Tibial nerve (tissue), 4 donors: Measurements from ENCODE around the gene DNALI1. TPM values are rescaled to one million over a fixed set of nuclear protein-coding genes. Genes with fewer than 3 reads are reported as not detected.

ENCODE experiments used
- DNase-seq, 2 donors: peaks; one replicate each; pipeline ENCODE4 v3.0.0-alpha.2; 2019; ENCODE audit warnings: low spot score in 2 of 2
- H3K27ac ChIP-seq, 4 donors: fragments of 200-600 bp; sonication (generic) in 3 of 4; one replicate each; pipeline ENCODE4 v1.5.1; 2017 to 2019; ENCODE audit warnings: mild to moderate bottlenecking in 1 of 4
- H3K27me3 ChIP-seq, 2 donors: fragments of 200-600 bp; sonication (generic) in 1 of 2; one replicate each; pipeline versions ENCODE4 v1.5.1 to v1.6.0; 2017 to 2019
- H3K36me3 ChIP-seq, 3 donors: fragments of 200-600 bp; sonication (generic); one replicate each; pipeline ENCODE4 v1.5.1; 2018 to 2019
- H3K4me1 ChIP-seq, 4 donors: fragments of 200-600 bp; sonication (generic) in 3 of 4; one replicate each; pipeline ENCODE4 v1.5.1; 2017 to 2019
- H3K4me3 ChIP-seq, 4 donors: fragments of 200-600 bp; sonication (generic) in 3 of 4; one replicate each; pipeline ENCODE4 v1.5.1; 2017 to 2019; ENCODE audit warnings: mild to moderate bottlenecking in 1 of 4, moderate library complexity in 1 of 4
- H3K9me3 ChIP-seq, 4 donors: fragments of 200-600 bp; sonication (generic) in 3 of 4; one replicate each; pipeline ENCODE4 v1.5.1; 2017 to 2019
- CTCF ChIP-seq, 5 experiments: fragments of 200-600 bp in 3 of 5; fragments of 450-650 bp in 2 of 5; sonication (generic) in 3 of 5; IDR thresholded peaks; one replicate each; pipeline ENCODE4 v1.5.1; 2016 to 2019; ENCODE audit warnings: antibody characterized with exemption in 5 of 5, mild to moderate bottlenecking in 3 of 5, moderate library complexity in 2 of 5
- EP300 ChIP-seq, 2 donors: sonication (generic); formaldehyde crosslinking; IDR thresholded peaks; one replicate each; pipeline ENCODE4 v1.6.1; 2017; ENCODE audit warnings: antibody characterized with exemption in 2 of 2, mild to moderate bottlenecking in 1 of 2
- POLR2A ChIP-seq, 2 donors: fragments of 450-650 bp; IDR thresholded peaks; one replicate each; pipeline ENCODE4 v1.6.1; 2017; ENCODE audit warnings: antibody characterized with exemption in 2 of 2, mild to moderate bottlenecking in 2 of 2, moderate library complexity in 2 of 2
- WGBS, 2 donors: methylation state at CpG; one replicate each; pipeline ENCODE4 v1.1.5; 2018; 5-methylcytosine and 5-hydroxymethylcytosine counted together
- total RNA-seq, 4 donors: library from RNA; depleted of rRNA; stranded (reverse); fragments of >200 nt; gene quantifications; one replicate each; pipeline ENCODE4 v1.1.0, GENCODE V29; 2016

Gene DNALI1
- total RNA-seq, 4 donors from 2014 or later = 6.3 to 10.3 (median 9.5) TPM

DNA sequence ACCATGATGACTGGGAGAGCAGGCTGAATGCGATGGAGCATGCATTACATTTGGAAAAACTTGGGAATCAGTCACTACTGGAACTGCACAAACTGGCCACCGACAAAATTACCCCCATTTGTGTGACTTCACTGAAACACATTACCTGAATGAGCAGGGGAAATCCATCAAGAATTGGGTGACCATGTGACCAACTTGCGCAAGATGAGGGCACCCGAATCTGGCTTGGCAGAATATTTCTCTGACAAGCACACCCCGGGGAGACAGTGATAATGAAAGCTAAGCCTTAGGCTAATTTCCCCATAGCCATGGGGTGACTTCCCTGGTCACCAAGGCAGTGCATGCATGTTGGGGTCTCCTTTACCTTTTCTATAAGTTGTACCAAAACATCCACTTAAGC lies 11.7 kb upstream of the DNALI1 start:
- TF ChIP-seq EP300 (IDR thresholded peaks at IDR 0.05) = no peak
- TF ChIP-seq CTCF (IDR thresholded peaks at IDR 0.05) = no peak
- no peak for TF ChIP-seq POLR2A (IDR thresholded peaks at IDR 0.05)
- H3K27ac ChIP-seq = no peak overlapping the region
- H3K27me3 ChIP-seq = no peaks in the 10 kb centered on the region
- no peaks in the 10 kb centered on the region for H3K9me3 ChIP-seq
- no peak for DNase-seq
- H3K36me3 ChIP-seq = peaks cover 0 to 96% (median 4%) of the 10 kb centered on the region in 3 donors
- peaks cover 0 to 9% (median 0%) of the 10 kb centered on the region in 4 donors for H3K4me1 ChIP-seq
- WGBS, 2 donors = 71 to 81% methylated on average over 5 of the region's 5 CpGs
- no peak overlapping the region for H3K4me3 ChIP-seq

DNA sequence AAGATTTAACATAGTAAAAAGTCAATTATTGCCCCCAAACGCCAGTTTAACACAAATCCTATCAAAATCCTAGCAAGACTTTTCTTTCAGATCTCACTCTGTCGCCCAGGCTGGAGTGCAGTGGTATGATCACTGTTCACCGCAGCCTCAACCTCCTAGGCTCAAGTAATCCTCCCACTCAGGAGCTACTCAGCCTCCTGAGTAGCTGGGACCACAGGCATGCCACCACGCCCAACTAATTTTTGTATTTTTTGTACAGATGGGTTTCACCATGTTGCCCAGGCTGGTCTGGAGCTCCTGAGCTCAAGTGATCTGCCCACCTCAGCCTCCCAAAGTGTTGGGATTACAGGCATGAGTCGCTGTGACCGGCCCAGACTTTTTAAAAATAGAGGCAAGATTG lies 7.4 kb upstream of the DNALI1 start:
- no peak overlapping the region for H3K4me3 ChIP-seq
- H3K27ac ChIP-seq = no peak overlapping the region
- TF ChIP-seq CTCF (IDR thresholded peaks at IDR 0.05) (no peak), POLR2A (IDR thresholded peaks at IDR 0.05) (no peak), EP300 (IDR thresholded peaks at IDR 0.05) (no peak)
- 92 to 95% methylated on average over 6 of the region's 6 CpGs for WGBS, 2 donors
- H3K9me3 ChIP-seq = no peaks in the 10 kb centered on the region
- DNase-seq = no peak
- H3K4me1 ChIP-seq = peaks cover 0 to 44% (median 16%) of the 10 kb centered on the region in 4 donors
- H3K36me3 ChIP-seq = peaks cover 0 to 81% (median 0%) of the 10 kb centered on the region in 3 donors
- no peaks in the 10 kb centered on the region for H3K27me3 ChIP-seq

- no peak for DNase-seq
- peaks cover 0 to 61% (median 24%) of the 10 kb centered on the region in 4 donors for H3K4me1 ChIP-seq
- H3K9me3 ChIP-seq = no peaks in the 10 kb centered on the region
- peaks cover 0 to 41% (median 0%) of the 10 kb centered on the region in 3 donors for H3K36me3 ChIP-seq
- no peaks in the 10 kb centered on the region for H3K27me3 ChIP-seq
- 3 to 6% methylated on average over 8 to 11 of the region's 11 CpGs for WGBS, 2 donors
- H3K27ac ChIP-seq = peak overlapping the region; percentile 69 to 94 (median 91)
- TF ChIP-seq POLR2A (IDR thresholded peaks at IDR 0.05) (no peak), CTCF (IDR thresholded peaks at IDR 0.05) (no peak), EP300 (IDR thresholded peaks at IDR 0.05) (no peak)
- peak overlapping the region; percentile 92 to 98 (median 95) for H3K4me3 ChIP-seq
Measured at GRCh38 chr1:37553598-37553926, 3.2 kb upstream of the DNALI1 start.

- Histone ChIP-seq H3K27me3 (no peaks in the 10 kb centered on the region), H3K9me3 (no peaks in the 10 kb centered on the region), H3K4me3 (peak within 1 kb of the TSS; percentile 92 to 98 (median 95)), H3K4me1 (peaks cover 0 to 61% (median 24%) of the 10 kb centered on the region in 4 donors), H3K27ac (peak within 1 kb of the TSS; percentile 69 to 94 (median 91)), H3K36me3 (peaks cover 0 to 41% (median 0%) of the 10 kb centered on the region in 3 donors)
- TF ChIP-seq EP300 (IDR thresholded peaks at IDR 0.05) (peak; percentile 97 to 99), CTCF (IDR thresholded peaks at IDR 0.05) (peak in 1 of 5 experiments; percentile 26), POLR2A (IDR thresholded peaks at IDR 0.05) (peak; percentile 31 to 73)
- peak; percentile 77 to 93 for DNase-seq
- WGBS, 2 donors = 15 to 20% methylated on average over 36 to 47 of the region's 54 CpGs
Measured at GRCh38 chr1:37553927-37554808, 2.6 kb upstream of the DNALI1 start, which contains the start of gene SNIP1. Gene SNIP1, minus strand, starts transcription at chr1:37554293. Its CDS starts 64 bp downstream, at chr1:37554229.

DNA sequence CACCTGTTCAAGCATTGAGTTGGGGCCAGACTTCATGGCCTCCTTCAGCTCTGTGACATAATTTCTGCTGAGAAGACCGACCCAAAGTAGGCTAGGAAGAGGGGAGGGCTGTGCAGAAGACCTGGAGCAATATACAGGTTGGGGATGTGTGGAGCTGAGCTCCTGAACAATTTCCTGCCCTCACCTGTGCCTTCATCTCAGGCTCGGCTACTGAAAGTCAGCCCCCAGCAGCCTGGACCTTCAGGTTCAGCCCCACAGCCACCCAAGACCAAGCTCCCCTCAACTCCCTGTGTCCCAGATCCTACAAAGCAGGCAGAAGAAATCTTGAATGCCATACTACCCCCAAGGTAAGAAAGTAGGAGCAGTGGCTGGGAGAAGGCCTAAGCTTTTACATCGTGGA lies 662 bp downstream of the DNALI1 start:
- H3K27me3 ChIP-seq = no peaks in the 10 kb centered on the region
- H3K27ac ChIP-seq = peak overlapping the region in 3 of 4 donors; percentile 35 to 71 (median 70)
- peak overlapping the region; percentile 15 to 50 (median 20) for H3K4me3 ChIP-seq
- H3K36me3 ChIP-seq = peaks cover 0 to 38% (median 0%) of the 10 kb centered on the region in 3 donors
- TF ChIP-seq POLR2A (IDR thresholded peaks at IDR 0.05) (no peak), CTCF (IDR thresholded peaks at IDR 0.05) (no peak)
- H3K4me1 ChIP-seq = peaks cover 0 to 30% (median 20%) of the 10 kb centered on the region in 4 donors
- H3K9me3 ChIP-seq = no peaks in the 10 kb centered on the region
- WGBS, 2 donors = 88 to 89% methylated on average over 3 of the region's 3 CpGs
- DNase-seq = no peak
